GM12878 (cell line): ENCODE data around the gene NAV2. TPM values are rescaled to one million over a fixed set of nuclear protein-coding genes. Genes with fewer than 3 reads are reported as not detected.

ENCODE experiments used
- ATAC-seq: fragments of 200-7000 bp; cut with Tn5 transposase; 3 replicates; pipeline ENCODE4 v1.9.1; 2020; ENCODE audit warnings: mild to moderate bottlenecking, moderate library complexity
- BruUV-seq: library from RNA; stranded (reverse); fragments of 400-500 nt; replicated peaks from 2 replicates; lab custom pipeline; 2021; lab: Mats Ljungman, UMichigan
- CTCF ChIA-PET: fragments of 300-600 bp; sonication (Branson Sonifier 250); formaldehyde crosslinking; extraction: SDS; loops from one replicate; lab custom pipeline; 2021; ENCODE audit warnings: inconsistent platforms; lab: Yijun Ruan, JAX
- POLR2A ChIA-PET: fragments of 350-600 bp; formaldehyde crosslinking; extraction: SDS; loops from one replicate; lab custom pipeline; 2021; ENCODE audit warnings: inconsistent platforms; lab: Charles Lee
- RAD21 ChIA-PET: fragments of 300-600 bp; sonication (Branson Sonifier 250); formaldehyde crosslinking; loops from one replicate; lab custom pipeline; 2023; ENCODE audit warnings: antibody characterized with exemption; ENCODE audit not compliant: unreplicated experiment; lab: Charles Lee
- SMC1A ChIA-PET: fragments of 300-600 bp; sonication (Branson Sonifier 250); formaldehyde crosslinking; loops from one replicate; lab custom pipeline; 2023; ENCODE audit not compliant: unreplicated experiment, uncharacterized antibody; lab: Charles Lee
- DNase-seq: peaks from one replicate; pipeline ENCODE4 v3.0.0-alpha.2; 2011; ENCODE audit warnings: low read depth, low spot score
- FAIRE-seq: peaks from 3 replicates; lab custom pipeline; 2011; peaks lifted over from hg19 to GRCh38; lab: Jason Lieb, UNC
- H2AFZ ChIP-seq: 2 replicates; pipeline ENCODE4 v1.6.0; 2011; ENCODE audit warnings: low read depth, low read length, control low read depth; ENCODE audit not compliant: control insufficient read depth
- H3K27ac ChIP-seq: 2 replicates; pipeline ENCODE4 v1.5.1; 2011; ENCODE audit warnings: control low read depth; ENCODE audit not compliant: control insufficient read depth, insufficient read depth
- H3K27me3 ChIP-seq, 2 experiments: replicated peaks in 1 of 2; 2 replicates each; pipeline versions ENCODE4 v1.6.0 to v1.6.1; 2011; ENCODE audit warnings: low read length in 1 of 2; ENCODE audit not compliant: control insufficient read depth in 2 of 2, insufficient read depth in 2 of 2
- H3K36me3 ChIP-seq, 2 experiments: 2 replicates each; pipeline ENCODE4 v1.5.1; 2011; ENCODE audit warnings: low read length in 1 of 2; ENCODE audit not compliant: control insufficient read depth in 2 of 2, insufficient read depth in 2 of 2
- H3K4me1 ChIP-seq: 2 replicates; pipeline ENCODE4 v1.6.1; 2011; ENCODE audit warnings: mild to moderate bottlenecking, low read length, moderate library complexity, mixed read lengths; ENCODE audit not compliant: control insufficient read depth, insufficient read depth
- H3K4me2 ChIP-seq: 2 replicates; pipeline ENCODE4 v1.6.0; 2011; ENCODE audit warnings: control low read depth; ENCODE audit not compliant: control insufficient read depth, insufficient read depth
- H3K4me3 ChIP-seq: fragments of 200-600 bp; sonication (generic); 2 replicates; pipeline ENCODE4 v1.5.1; 2016
- H3K79me2 ChIP-seq: 2 replicates; pipeline ENCODE4 v1.6.0; 2011; ENCODE audit warnings: low read length; ENCODE audit not compliant: control insufficient read depth, insufficient read depth
- H3K9ac ChIP-seq: 2 replicates; pipeline ENCODE4 v1.8.0; 2011; ENCODE audit warnings: low read length, control low read depth, mixed read lengths; ENCODE audit not compliant: control insufficient read depth, insufficient read depth
- H3K9me3 ChIP-seq: replicated peaks from 3 replicates; pipeline ENCODE4 v1.5.1; 2011; ENCODE audit warnings: mild to moderate bottlenecking, low read length; ENCODE audit not compliant: control insufficient read depth, insufficient read depth
- H4K20me1 ChIP-seq: 2 replicates; pipeline ENCODE4 v1.6.0; 2011; ENCODE audit not compliant: control insufficient read depth, insufficient read depth
- BRCA1 ChIP-seq: IDR thresholded peaks from 2 replicates; pipeline ENCODE4 v1.6.1; 2011; ENCODE audit warnings: low read depth, low read length, improper control_type of control experiment
- CBFB ChIP-seq: IDR thresholded peaks from 2 replicates; pipeline ENCODE4 v1.6.1; 2016; ENCODE audit warnings: antibody characterized with exemption, low read depth
- FOS ChIP-seq: IDR thresholded peaks from 3 replicates; pipeline ENCODE4 v1.6.1; 2011; ENCODE audit warnings: borderline replicate concordance; ENCODE audit not compliant: insufficient read length; ENCODE audit errors: extremely low read depth
- MYC ChIP-seq: IDR thresholded peaks from 2 replicates; pipeline ENCODE4 v1.6.1; 2011; ENCODE audit warnings: mild to moderate bottlenecking, low read length, moderate library complexity, inconsistent platforms; ENCODE audit not compliant: insufficient read depth, insufficient replicate concordance, insufficient read length, severe bottlenecking
- NBN ChIP-seq: fragments of 450-650 bp; IDR thresholded peaks from 2 replicates; pipeline ENCODE4 v1.6.1; 2016
- PAX8 ChIP-seq: fragments of 450-650 bp; IDR thresholded peaks from 2 replicates; pipeline ENCODE4 v1.6.1; 2017; ENCODE audit warnings: mild to moderate bottlenecking, moderate library complexity
- PRDM15 ChIP-seq: fragments of 450-650 bp; formaldehyde crosslinking; IDR thresholded peaks from 2 replicates; pipeline ENCODE4 v1.4.0; 2020; ENCODE audit warnings: mild to moderate bottlenecking, moderate library complexity
- RBBP5 ChIP-seq: fragments of 200-600 bp; sonication (generic); conservative IDR thresholded peaks from 2 replicates; pipeline ENCODE4 v1.6.1; 2016
- SP1 ChIP-seq: IDR thresholded peaks from one replicate; pipeline ENCODE4 v1.6.1; 2011; ENCODE audit warnings: low read depth, low read length
- SPI1 ChIP-seq: IDR thresholded peaks from 2 replicates; pipeline ENCODE4 v1.6.1; 2011; ENCODE audit warnings: low read depth, mild to moderate bottlenecking, low read length, moderate library complexity, borderline replicate concordance; ENCODE audit not compliant: insufficient read depth
- WGBS: methylation state at CpG from one replicate; pipeline ENCODE4 v1.1.6; 2016; ENCODE audit warnings: low lambda C conversion rate; ENCODE audit not compliant: insufficient replicate concordance, insufficient coverage; ENCODE audit errors: missing lambda C conversion rate; 5-methylcytosine and 5-hydroxymethylcytosine counted together
- in situ Hi-C: fragments of 300-500 bp; cut with MboI; formaldehyde crosslinking; loops from 9 replicates; pipeline ENCODE4 v1.14.3; 2018; ENCODE audit warnings: mixed read lengths
- intact Hi-C: fragments of 100-400 bp; cut with micrococcal nuclease; formaldehyde crosslinking; loops from one replicate; pipeline ENCODE4 v1.14.2; 2022; ENCODE audit not compliant: unreplicated experiment
- polyA plus RNA-seq, 11 experiments: library from polyadenylated mRNA; depleted of rRNA in 4 of 11; unstranded in 6 of 11; stranded (reverse) in 5 of 11; fragments of >200 nt; fragmentation: Nextera tagmentation in 4 of 11; fragmentation: Illumina TruSeq in 1 of 11; extraction: Ambion mirVana in 4 of 11; extraction: Trizol in 1 of 11; gene quantifications; 1 replicate in 1 of 11; 2 replicates in 10 of 11; pipeline versions ENCODE4 v1.2.1 to v1.2.3, GENCODE V29; 2011 to 2016; ENCODE audit warnings: inconsistent platforms in 2 of 11, missing spikeins in 2 of 11, low read depth in 1 of 11
- total RNA-seq, 4 experiments: library from RNA; depleted of rRNA in 3 of 4; stranded (reverse); fragments of >200 nt in 3 of 4; fragmentation: Illumina TruSeq in 1 of 4; extraction: Trizol in 1 of 4; gene quantifications; 2 replicates each; pipeline versions ENCODE4 v1.2.1 to v1.2.3, GENCODE V29; 2013 to 2021

NAV2 gene
- total and polyA plus RNA-seq, 10 of the 15 experiments (the other 5 are each of a cell fraction or from before 2014, with no cell fraction given), result 0.35 to 6.1 (median 1.1) TPM

GRCh38 chr11:19876750-19877149 is 164.1 kb downstream of the NAV2 start (continued):
- no peak for TF ChIP-seq NBN
- no peak for TF ChIP-seq FOS

- Histone ChIP-seq H3K4me3 (no peak overlapping the region), H3K4me2 (no peak overlapping the region), H3K27me3 (no peaks in the 10 kb centered on the region; a peak in 1 of 4 replicates), H3K27ac (no peak overlapping the region), H3K9ac (no peak overlapping the region), H2AFZ (no peak overlapping the region), H4K20me1 (no peaks in the 10 kb centered on the region), H3K36me3 (no peaks in the 10 kb centered on the region; a peak in 1 of 4 replicates), H3K9me3 (no peaks in the 10 kb centered on the region), H3K79me2 (no peaks in the 10 kb centered on the region), H3K4me1 (no peaks in the 10 kb centered on the region)
- RAD21 ChIA-PET, result no interaction called here
- POLR2A ChIA-PET, result no interaction called here
- SMC1A ChIA-PET, result no interaction called here
- intact Hi-C loops (no loop called here), in situ Hi-C loops (no loop called here)
- FAIRE-seq (no peak), ATAC-seq (no peak), DNase-seq (no peak)
- TF ChIP-seq RBBP5 (no peak), SPI1 (peak; percentile 58)
- WGBS, result 14% methylated on average over 6 of the region's 6 CpGs
- BruUV-seq, result no TSS peak
- CTCF ChIA-PET, result interaction anchor here (0.7 to 1.9 kb wide), 4 partner anchors 22 to 101 kb away, joined by 3 to 6 read pairs (median 3); no protein-coding TSS in a partner anchor
Observed at GRCh38 chr11:19878520-19878919, 165.9 kb downstream of the NAV2 start.

GRCh38 chr11:19879307-19880087 is 166.9 kb downstream of the NAV2 start:
- intact Hi-C loops, result no loop called here
- BruUV-seq, result no TSS peak
- Histone ChIP-seq H3K9me3 (no peaks in the 10 kb centered on the region), H3K4me1 (no peaks in the 10 kb centered on the region), H3K27me3 (no peaks in the 10 kb centered on the region; a peak in 1 of 4 replicates), H3K79me2 (no peaks in the 10 kb centered on the region), H3K27ac (no peak overlapping the region), H3K4me3 (no peak overlapping the region), H3K36me3 (no peaks in the 10 kb centered on the region; a peak in 1 of 4 replicates), H4K20me1 (no peaks in the 10 kb centered on the region), H3K9ac (no peak overlapping the region), H2AFZ (no peak overlapping the region), H3K4me2 (no peak overlapping the region)
- DNase-seq (no peak), ATAC-seq (no peak), FAIRE-seq (no peak)
- ChIA-PET POLR2A (no interaction called here), SMC1A (no interaction called here), RAD21 (no interaction called here), CTCF (interaction anchor here (1.2 to 1.9 kb wide), 2 partner anchors 21 to 24 kb away, joined by 3 to 6 read pairs; no protein-coding TSS in a partner anchor)
- 66% methylated on average over 16 of the region's 16 CpGs for WGBS
- no peak for TF ChIP-seq SP1
- TF ChIP-seq MYC, result no peak
- no peak for TF ChIP-seq CBFB
- no peak for TF ChIP-seq PAX8
- no peak for TF ChIP-seq PRDM15 (CRISPR knock-in tag)
- no peak for TF ChIP-seq BRCA1
- in situ Hi-C loops, result no loop called here
